ENCODE measurements around the gene SRP14. TPM values are rescaled to one million over a fixed set of nuclear protein-coding genes. Genes with fewer than 3 reads are reported as not detected.
A peak's percentile ranks its signal among the peaks of the same experiment; 100 is the strongest.

SRP14 gene, protein sequence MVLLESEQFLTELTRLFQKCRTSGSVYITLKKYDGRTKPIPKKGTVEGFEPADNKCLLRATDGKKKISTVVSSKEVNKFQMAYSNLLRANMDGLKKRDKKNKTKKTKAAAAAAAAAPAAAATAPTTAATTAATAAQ
- total RNA-seq: 100 to 1,000 TPM; 124 to 157 TPM

- peak within 1 kb of the TSS; percentile 97 for H3K4me3 Mint-ChIP-seq
- intact Hi-C loops (cut with DNase I, micrococcal nuclease): loop anchor here (1.0 to 5.0 kb wide), 13 partner anchors 8 to 344 kb away; partner anchors contain the start of genes FSIP1 (in 2 of the 2), BMF (in 1 of the 2), BUB1B (in 1 of the 2) and EIF2AK4 (in 1 of the 2)
- ATAC-seq (peak; percentile 96), DNase-seq (peak; percentile 95)
- H3K27ac Mint-ChIP-seq: peak within 1 kb of the TSS; percentile 98
- peaks cover 41% of the 10 kb centered on the region for H3K36me3 Mint-ChIP-seq (ENCODE audit: low read depth)
- no peaks in the 10 kb centered on the region for H3K27me3 Mint-ChIP-seq
- ChIA-PET CTCF (interaction anchor here (0.7 to 4.8 kb wide), 12 partner anchors 9 to 271 kb away, joined by 3 to 42 read pairs (median 4); no protein-coding TSS in a partner anchor), POLR2A (interaction anchor here (0.7 to 1.2 kb wide), 5 partner anchors 35 to 123 kb away, joined by 3 to 5 read pairs (median 3); partner anchors contain the start of genes BUB1B and EIF2AK4)
- H3K4me1 Mint-ChIP-seq: peaks cover 49% of the 10 kb centered on the region
- H3K9me3 Mint-ChIP-seq (ENCODE audit: low read depth): no peaks in the 10 kb centered on the region
Measured at GRCh38 chr15:40038638-40039543, at the start of gene SRP14. TSS of gene SRP14 (minus strand) at chr15:40039181. CDS start at chr15:40039116, 65 bp downstream.

- Mint-ChIP-seq H3K9me3 (ENCODE audit: low read depth) (no peaks in the 10 kb centered on the region), H3K36me3 (ENCODE audit: low read depth) (peaks cover 4% of the 10 kb centered on the region), H3K4me1 (peaks cover 13% of the 10 kb centered on the region), H3K27me3 (peaks cover 12% of the 10 kb centered on the region), H3K4me3 (no peak overlapping the region), H3K27ac (no peak overlapping the region)
- intact Hi-C loops (cut with DNase I, micrococcal nuclease): no loop called here
- ChIA-PET POLR2A (no interaction called here), CTCF (interaction anchor here (0.7 to 2.9 kb wide), 3 partner anchors 8 to 130 kb away, joined by 3 to 17 read pairs (median 5); no protein-coding TSS in a partner anchor)
- no peak for ATAC-seq
- no peak for DNase-seq
Measured at GRCh38 chr15:40087991-40088928, 49.3 kb upstream of the SRP14 start.

DNA sequence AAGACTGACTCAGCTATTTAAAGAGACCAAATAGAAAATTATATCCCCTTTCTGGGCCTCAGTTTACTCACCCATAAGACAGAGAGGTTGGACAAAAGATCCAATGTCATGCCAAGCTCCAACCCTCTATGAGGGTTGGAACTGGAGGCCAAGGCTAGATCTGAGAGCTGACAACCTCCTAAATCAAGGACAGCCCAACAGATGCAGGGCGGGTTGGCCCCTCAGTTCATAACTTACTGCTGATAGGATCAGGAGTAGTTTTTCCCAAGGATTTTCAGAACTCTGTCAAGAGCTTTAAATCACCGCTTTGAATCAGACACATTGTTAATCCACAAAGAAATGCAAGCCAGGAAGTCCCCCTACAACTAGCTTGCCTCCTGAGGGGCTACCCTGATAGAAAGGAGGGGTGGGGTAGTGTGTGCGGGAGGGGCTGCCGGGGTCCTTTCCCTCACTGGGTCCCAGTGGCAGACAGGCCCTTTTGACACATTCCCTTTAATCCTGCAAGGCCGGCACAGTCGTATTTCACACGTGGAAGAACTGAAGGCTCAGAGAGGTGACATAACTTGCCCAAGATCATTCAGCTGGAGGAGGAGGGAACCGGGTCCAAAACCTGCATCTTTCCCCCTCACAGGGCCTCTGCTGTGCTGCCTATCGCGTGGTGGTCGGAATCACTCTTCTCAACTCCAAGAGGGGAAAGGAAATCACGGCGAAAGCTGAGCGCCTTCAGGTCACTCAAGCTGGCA, 48.3 kb upstream of the SRP14 start:
- ATAC-seq (no peak), DNase-seq (no peak)
- CTCF ChIA-PET: interaction anchor here (0.7 to 2.9 kb wide), 6 partner anchors 9 to 131 kb away, joined by 3 to 17 read pairs (median 4); no protein-coding TSS in a partner anchor
- H3K9me3 Mint-ChIP-seq (ENCODE audit: low read depth): no peaks in the 10 kb centered on the region
- no peak overlapping the region for H3K4me3 Mint-ChIP-seq
- POLR2A ChIA-PET: no interaction called here
- peaks cover 4% of the 10 kb centered on the region for H3K36me3 Mint-ChIP-seq (ENCODE audit: low read depth)
- H3K27ac Mint-ChIP-seq: no peak overlapping the region
- H3K27me3 Mint-ChIP-seq: peaks cover 14% of the 10 kb centered on the region
- intact Hi-C loops (cut with DNase I, micrococcal nuclease): no loop called here
- peaks cover 21% of the 10 kb centered on the region for H3K4me1 Mint-ChIP-seq

DNA sequence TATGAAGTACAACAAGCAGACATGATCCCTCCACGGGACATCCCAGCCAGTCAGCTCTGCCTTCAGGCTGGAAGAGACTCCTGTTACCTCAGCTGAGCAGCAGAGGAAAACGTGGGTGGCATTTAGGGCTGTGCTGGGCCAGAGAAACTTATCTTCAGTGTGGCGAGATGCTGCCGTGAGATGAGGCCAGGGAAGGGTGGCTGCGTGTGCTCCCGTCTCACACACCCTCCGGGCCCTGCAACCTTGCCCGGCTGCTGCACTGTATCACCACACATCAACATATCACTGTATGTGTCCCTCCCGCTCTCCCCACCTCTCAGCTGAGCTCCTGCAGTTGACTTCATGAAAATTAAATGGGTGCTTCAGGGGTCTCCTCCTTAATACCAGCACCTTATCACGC, 46.3 kb upstream of the SRP14 start:
- peaks cover 40% of the 10 kb centered on the region for H3K4me1 Mint-ChIP-seq
- CTCF ChIA-PET: interaction anchor here (2.1 kb wide), 1 partner anchor 19 kb away, joined by 9 read pairs; no protein-coding TSS in a partner anchor
- peaks cover 21% of the 10 kb centered on the region for H3K27me3 Mint-ChIP-seq
- peak; percentile 76 for ATAC-seq
- POLR2A ChIA-PET: no interaction called here
- H3K9me3 Mint-ChIP-seq (ENCODE audit: low read depth): no peaks in the 10 kb centered on the region
- no peaks in the 10 kb centered on the region for H3K36me3 Mint-ChIP-seq (ENCODE audit: low read depth)
- H3K27ac Mint-ChIP-seq: no peak overlapping the region
- peak; percentile 44 for DNase-seq
- no peak overlapping the region for H3K4me3 Mint-ChIP-seq
- intact Hi-C loops (cut with DNase I, micrococcal nuclease): no loop called here

- H3K27me3 Mint-ChIP-seq: peaks cover 21% of the 10 kb centered on the region
- intact Hi-C loops (cut with DNase I, micrococcal nuclease): no loop called here
- no peaks in the 10 kb centered on the region for H3K36me3 Mint-ChIP-seq (ENCODE audit: low read depth)
- H3K9me3 Mint-ChIP-seq (ENCODE audit: low read depth): no peaks in the 10 kb centered on the region
- H3K4me3 Mint-ChIP-seq: no peak overlapping the region
- DNase-seq: no peak
- POLR2A ChIA-PET: no interaction called here
- ATAC-seq: no peak
- peaks cover 43% of the 10 kb centered on the region for H3K4me1 Mint-ChIP-seq
- CTCF ChIA-PET: interaction anchor here (1.2 to 2.1 kb wide), 3 partner anchors 12 to 20 kb away, joined by 4 to 9 read pairs (median 5); no protein-coding TSS in a partner anchor
- H3K27ac Mint-ChIP-seq: no peak overlapping the region
Measured at GRCh38 chr15:40084650-40085049, 45.7 kb upstream of the SRP14 start.

GRCh38 chr15:40082195-40082883, 43.4 kb upstream of the SRP14 start:
- no peaks in the 10 kb centered on the region for H3K36me3 Mint-ChIP-seq (ENCODE audit: low read depth)
- H3K27ac Mint-ChIP-seq: no peak overlapping the region
- ChIA-PET POLR2A (no interaction called here), CTCF (interaction anchor here (0.8 to 1.8 kb wide), 3 partner anchors 14 to 25 kb away, joined by 4 to 11 read pairs (median 4); no protein-coding TSS in a partner anchor)
- peaks cover 43% of the 10 kb centered on the region for H3K4me1 Mint-ChIP-seq
- intact Hi-C loops (cut with DNase I, micrococcal nuclease): no loop called here
- ATAC-seq (no peak), DNase-seq (no peak)
- H3K27me3 Mint-ChIP-seq: peaks cover 23% of the 10 kb centered on the region
- H3K9me3 Mint-ChIP-seq (ENCODE audit: low read depth): no peaks in the 10 kb centered on the region
- H3K4me3 Mint-ChIP-seq: no peak overlapping the region

DNA sequence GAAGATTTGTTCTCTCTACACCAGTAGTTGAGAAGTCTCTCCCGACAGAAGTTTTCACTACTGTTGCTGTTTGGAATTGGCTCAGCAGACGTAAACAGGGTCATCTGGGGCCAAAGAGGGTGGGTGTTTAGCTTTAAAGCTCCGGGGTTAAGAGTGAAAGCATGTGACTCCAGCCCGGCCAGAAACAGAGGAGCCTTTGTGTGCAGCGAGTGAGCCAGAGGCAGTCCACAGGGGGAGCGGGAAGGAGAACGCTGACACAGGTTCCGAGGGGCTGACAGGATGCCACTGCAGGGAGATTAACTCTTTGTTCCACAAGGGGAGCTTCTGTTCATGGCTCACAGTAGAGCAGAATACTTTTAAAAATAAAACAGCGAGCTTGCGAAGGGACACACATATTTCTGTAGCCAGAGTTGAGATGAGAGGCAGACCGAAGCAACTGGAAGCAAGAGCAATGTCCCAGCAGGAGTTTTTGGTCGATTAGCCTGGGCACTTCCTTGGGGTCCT, 42.8 kb upstream of the SRP14 start:
- H3K27ac Mint-ChIP-seq: peak overlapping the region; percentile 8

GRCh38 chr15:40080847-40081246, 41.9 kb upstream of the SRP14 start:
- ChIA-PET POLR2A (no interaction called here), CTCF (interaction anchor here (1.1 to 1.8 kb wide), 3 partner anchors 15 to 24 kb away, joined by 4 to 11 read pairs (median 5); no protein-coding TSS in a partner anchor)
- ATAC-seq: no peak
- Mint-ChIP-seq H3K9me3 (ENCODE audit: low read depth) (no peaks in the 10 kb centered on the region), H3K4me3 (no peak overlapping the region), H3K27me3 (peaks cover 21% of the 10 kb centered on the region), H3K27ac (peak overlapping the region; percentile 40), H3K36me3 (ENCODE audit: low read depth) (no peaks in the 10 kb centered on the region), H3K4me1 (peaks cover 43% of the 10 kb centered on the region)
- DNase-seq: no peak
- intact Hi-C loops (cut with DNase I, micrococcal nuclease): no loop called here

More for the DNA sequence above, 42.8 kb upstream of the SRP14 start:
- H3K4me1 Mint-ChIP-seq: peaks cover 43% of the 10 kb centered on the region
- no peaks in the 10 kb centered on the region for H3K9me3 Mint-ChIP-seq (ENCODE audit: low read depth)
- peak overlapping the region; percentile 23 for H3K4me3 Mint-ChIP-seq
- H3K27me3 Mint-ChIP-seq: peaks cover 23% of the 10 kb centered on the region
- DNase-seq (peak; percentile 42), ATAC-seq (peak; percentile 48)
- no peaks in the 10 kb centered on the region for H3K36me3 Mint-ChIP-seq (ENCODE audit: low read depth)
- intact Hi-C loops (cut with DNase I, micrococcal nuclease): no loop called here
- ChIA-PET CTCF (interaction anchor here (0.8 to 1.8 kb wide), 4 partner anchors 14 to 25 kb away, joined by 4 to 11 read pairs (median 4); no protein-coding TSS in a partner anchor), POLR2A (no interaction called here)

- no peaks in the 10 kb centered on the region for H3K36me3 Mint-ChIP-seq (ENCODE audit: low read depth)
- H3K9me3 Mint-ChIP-seq (ENCODE audit: low read depth): no peaks in the 10 kb centered on the region
- H3K4me3 Mint-ChIP-seq: no peak overlapping the region
- H3K27me3 Mint-ChIP-seq: peaks cover 21% of the 10 kb centered on the region
- CTCF ChIA-PET: no interaction called here
- H3K27ac Mint-ChIP-seq: no peak overlapping the region
- DNase-seq (no peak), ATAC-seq (no peak)
- intact Hi-C loops (cut with DNase I, micrococcal nuclease): no loop called here
- peaks cover 39% of the 10 kb centered on the region for H3K4me1 Mint-ChIP-seq
- POLR2A ChIA-PET: no interaction called here
Measured at GRCh38 chr15:40080104-40080503, 41.1 kb upstream of the SRP14 start.

- DNase-seq (no peak), ATAC-seq (no peak)
- Mint-ChIP-seq H3K27ac (no peak overlapping the region), H3K9me3 (ENCODE audit: low read depth) (no peaks in the 10 kb centered on the region), H3K27me3 (peaks cover 16% of the 10 kb centered on the region), H3K4me3 (no peak overlapping the region), H3K4me1 (peaks cover 34% of the 10 kb centered on the region), H3K36me3 (ENCODE audit: low read depth) (no peaks in the 10 kb centered on the region)
- ChIA-PET CTCF (interaction anchor here (1.0 kb wide), 1 partner anchor 11 kb away, joined by 3 read pairs; no protein-coding TSS in a partner anchor), POLR2A (no interaction called here)
- intact Hi-C loops (cut with DNase I, micrococcal nuclease): no loop called here
Measured at GRCh38 chr15:40079456-40079855, 40.5 kb upstream of the SRP14 start.

Data from activated CD4-positive, alpha-beta T cell treated with anti-CD3 and anti-CD28 coated beads for 36 hours (primary cell).